ENCODE data around the gene NKIRAS2. TPM values are rescaled to one million over a fixed set of nuclear protein-coding genes. Genes with fewer than 3 reads are reported as not detected.

Gene NKIRAS2
- total RNA-seq, 1 experiment from 2014 or later, result 36.9 TPM

DNA sequence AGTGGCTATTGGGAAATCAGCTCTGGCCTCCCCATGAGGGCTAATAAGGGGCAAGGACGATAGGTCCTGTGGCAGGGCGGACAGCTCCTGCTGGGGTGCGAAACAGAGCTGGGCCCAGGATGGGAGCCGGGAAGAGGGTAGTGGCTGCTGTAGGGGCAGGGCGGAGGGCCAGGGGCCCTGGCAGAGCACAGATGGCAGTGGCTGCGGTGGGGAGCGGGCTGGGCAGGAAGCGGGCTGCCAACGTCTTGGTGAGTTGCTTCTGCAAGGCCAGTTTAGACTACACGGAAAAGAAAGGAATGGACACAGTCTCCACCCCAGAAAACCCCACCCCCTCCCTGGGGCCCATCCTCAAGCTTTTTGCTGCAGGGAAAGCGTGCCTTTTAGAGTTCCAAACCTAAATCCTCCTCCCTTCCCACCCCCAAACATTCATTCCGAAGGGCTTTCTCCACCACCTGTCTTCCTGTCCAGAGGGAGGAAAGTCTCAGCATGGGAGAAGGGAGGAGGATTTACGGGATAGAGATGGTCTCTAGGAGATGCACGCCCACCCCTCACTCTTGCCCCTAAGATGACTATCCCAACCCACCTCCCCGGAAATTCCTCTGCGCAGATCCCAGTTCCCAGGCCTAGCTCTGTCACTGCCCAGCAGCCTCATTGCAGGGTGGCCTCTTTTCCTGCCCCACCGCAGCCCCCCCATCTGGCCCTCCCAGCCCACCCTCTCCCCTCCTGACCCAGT, 7.1 kb downstream of the NKIRAS2 start:
- DNase-seq (ENCODE audit: low spot score), result no peak

- DNase-seq (ENCODE audit: low spot score), result no peak
These were observed 7.7 kb downstream of the NKIRAS2 start for GRCh38 chr17:42027590-42027889.

DNA sequence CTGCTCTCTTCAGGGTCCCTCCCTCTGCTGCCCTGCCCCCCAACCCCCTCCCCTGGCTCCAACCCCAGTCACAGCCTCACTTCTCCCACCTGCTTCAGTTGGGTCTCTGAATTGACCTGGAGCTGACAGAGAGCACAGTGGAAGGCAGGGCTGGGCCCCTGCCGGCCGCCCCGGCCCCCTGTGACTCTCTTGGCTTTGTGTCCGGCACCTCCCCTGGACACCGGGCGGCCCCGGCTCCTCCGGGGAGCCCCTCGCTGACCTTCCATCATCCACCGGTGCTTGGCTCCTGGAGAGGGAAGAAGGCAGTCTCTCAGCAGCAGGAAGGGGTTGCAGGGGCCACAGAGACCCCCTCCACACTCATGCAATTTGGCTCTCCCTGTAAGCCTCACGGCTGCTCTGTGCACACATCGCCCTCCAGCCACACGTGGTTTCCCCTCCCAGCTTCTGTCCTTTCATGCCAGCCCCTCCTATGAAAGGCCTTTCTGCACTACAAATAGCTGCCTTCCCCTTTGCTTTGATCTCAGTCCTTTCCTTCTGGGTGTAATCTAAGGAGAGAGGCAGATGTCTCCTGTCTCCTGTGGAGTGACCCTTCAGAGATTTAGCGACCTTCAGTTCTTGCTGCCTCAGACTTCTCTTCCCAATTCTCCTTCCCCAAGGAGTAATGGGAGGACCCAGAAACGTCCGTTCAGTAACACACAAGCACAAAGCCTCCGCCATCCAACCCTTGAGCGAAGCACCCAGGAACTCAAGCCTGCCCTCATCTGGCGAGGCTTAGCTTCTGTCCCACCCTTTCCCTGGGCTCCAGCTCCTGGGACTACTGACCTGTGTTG, 8.3 kb downstream of the NKIRAS2 start:
- no peak for DNase-seq (ENCODE audit: low spot score)

- no peak for DNase-seq (ENCODE audit: low spot score)
These were observed 8.9 kb downstream of the NKIRAS2 start for GRCh38 chr17:42028791-42029127.

GRCh38 chr17:42031584-42031983, 11.7 kb downstream of the NKIRAS2 start:
- no peak for DNase-seq (ENCODE audit: low spot score)

DNA sequence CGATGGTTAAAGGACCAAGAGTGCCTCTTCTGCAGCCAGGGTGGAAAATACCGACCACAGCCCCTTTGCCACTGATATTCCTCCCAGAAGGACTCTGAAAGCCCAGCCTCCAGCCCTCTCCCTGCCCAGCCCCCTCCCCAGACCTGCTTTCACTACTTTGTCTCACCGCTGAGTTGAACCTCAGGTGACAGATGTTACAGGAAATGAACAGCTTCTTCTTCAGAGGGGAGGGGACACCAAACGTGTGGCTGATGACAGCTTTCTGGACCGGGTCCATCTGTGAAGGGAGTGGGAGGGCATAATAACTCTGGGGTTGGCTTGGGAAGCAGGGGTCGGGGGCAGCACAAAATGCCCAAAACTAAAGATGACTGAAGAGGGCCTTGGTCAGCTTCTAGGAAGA, 14.2 kb downstream of the NKIRAS2 start:
- no peak for DNase-seq (ENCODE audit: low spot score)

GRCh38 chr17:42038221-42038973, 18.5 kb downstream of the NKIRAS2 start:
- DNase-seq (ENCODE audit: low spot score), result no peak

GRCh38 chr17:42039794-42040763, 20.2 kb downstream of the NKIRAS2 start:
- no peak for DNase-seq (ENCODE audit: low spot score)

- no peak for DNase-seq (ENCODE audit: low spot score)
These were observed 20.9 kb downstream of the NKIRAS2 start for GRCh38 chr17:42040818-42041217.

- no peak for DNase-seq (ENCODE audit: low spot score)
These were observed 21.7 kb downstream of the NKIRAS2 start for GRCh38 chr17:42041619-42042018.

- no peak for DNase-seq (ENCODE audit: low spot score)
These were observed 22.9 kb downstream of the NKIRAS2 start for GRCh38 chr17:42042598-42043319.

- DNase-seq (ENCODE audit: low spot score), result no peak
These were observed 25.8 kb downstream of the NKIRAS2 start for GRCh38 chr17:42045719-42046118.

DNA sequence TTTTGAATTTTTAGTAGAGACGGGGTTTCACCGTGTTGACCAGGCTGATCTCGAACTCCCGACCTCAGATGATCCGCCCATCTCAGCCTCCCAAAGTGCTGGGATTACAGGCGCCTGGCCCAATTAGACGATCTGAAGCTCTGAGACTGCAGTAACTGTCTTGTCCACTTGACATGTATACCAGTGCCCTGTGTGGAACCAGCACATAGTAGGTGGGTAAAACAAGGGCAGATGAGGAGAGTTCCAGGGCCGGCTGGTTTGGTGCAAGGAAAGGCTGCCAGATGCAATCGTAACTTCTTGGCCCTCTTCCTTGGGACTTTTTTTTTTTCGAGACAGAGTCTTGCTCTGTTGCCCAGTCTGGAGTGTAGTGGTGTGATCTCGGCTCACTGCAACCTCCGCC, 27.5 kb downstream of the NKIRAS2 start:
- DNase-seq (ENCODE audit: low spot score), result no peak

GRCh38 chr17:42049834-42050392, 30.0 kb downstream of the NKIRAS2 start:
- DNase-seq (ENCODE audit: low spot score), result no peak

DNA sequence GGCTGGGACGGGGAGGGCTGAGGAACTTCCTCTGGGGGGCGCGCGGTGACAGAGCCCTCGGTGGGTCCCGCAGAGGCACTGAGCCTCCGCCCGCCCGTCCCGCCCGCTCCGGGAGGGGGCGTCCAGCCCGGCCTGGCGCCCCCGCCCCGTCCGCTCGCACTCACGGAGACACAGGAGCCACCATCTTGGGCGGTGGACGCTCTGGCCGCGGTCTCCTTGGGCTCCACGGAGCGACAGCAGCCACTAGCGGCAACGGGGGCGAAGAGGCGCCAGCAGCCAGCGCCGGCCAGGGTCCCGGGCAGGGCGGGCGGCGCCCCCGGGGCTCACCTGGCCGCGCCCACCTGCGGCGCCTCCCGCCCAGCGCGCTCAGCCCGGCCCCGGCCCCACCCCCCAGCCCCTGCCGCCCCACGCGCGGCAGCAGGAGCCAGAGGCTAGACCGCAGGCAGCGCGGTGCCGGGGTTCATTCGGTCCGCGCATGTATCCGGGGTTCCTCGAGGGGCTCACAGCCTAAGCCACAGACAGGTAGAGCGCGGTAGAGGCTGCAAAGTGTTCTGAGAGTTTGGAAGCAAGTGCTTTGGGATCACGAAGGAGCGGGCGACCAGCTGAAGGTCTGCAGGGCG, 30.6 kb downstream of the NKIRAS2 start, which contains the start of gene C17orf113:
C17orf113 (minus strand) TSS at position 209 of the 620 bp plus-strand sequence. CDS start 7,225 bp downstream, outside the sequence.
- DNase-seq (ENCODE audit: low spot score), result no peak

GRCh38 chr17:42051013-42051400, 31.1 kb downstream of the NKIRAS2 start:
- no peak for DNase-seq (ENCODE audit: low spot score)

GRCh38 chr17:42051645-42052044, 31.8 kb downstream of the NKIRAS2 start:
- DNase-seq (ENCODE audit: low spot score), result no peak

DNA sequence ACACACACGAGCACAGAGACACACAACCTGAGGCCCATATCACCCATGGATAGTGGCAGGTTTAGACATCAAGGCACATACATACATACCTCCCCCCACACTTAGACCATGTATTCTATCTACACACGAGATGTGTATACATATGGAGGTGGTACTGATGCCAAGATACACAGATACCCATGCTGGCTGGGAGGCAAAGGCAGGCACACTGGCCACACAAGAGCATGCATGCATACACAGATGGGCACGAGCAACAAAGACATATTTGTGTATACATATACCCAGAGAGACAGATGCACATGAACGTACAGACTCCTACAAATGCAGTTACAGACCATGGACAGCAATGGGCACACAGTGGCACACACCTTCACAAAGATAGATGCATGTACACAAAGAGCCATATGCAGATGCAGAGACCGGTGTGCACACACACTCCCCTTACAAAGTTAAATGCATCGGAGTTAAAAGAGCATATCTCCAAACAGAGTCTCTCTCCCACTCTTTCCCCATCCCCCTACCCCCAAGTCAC, 32.5 kb downstream of the NKIRAS2 start:
- DNase-seq (ENCODE audit: low spot score), result no peak

- DNase-seq (ENCODE audit: low spot score), result no peak
These were observed 34.0 kb downstream of the NKIRAS2 start for GRCh38 chr17:42053731-42054500.

Data from H4 (cell line).